ENCODE data around the gene PALM. TPM values are rescaled to one million over a fixed set of nuclear protein-coding genes. Genes with fewer than 3 reads are reported as not detected.
A peak's percentile ranks its signal among the peaks of the same experiment; 100 is the strongest.

PALM gene
- total RNA-seq, 1 donor from 2014 or later = 212 TPM

GRCh38 chr19:778910-779653 lies 70.3 kb downstream of the PALM start:
- no peak for DNase-seq (ENCODE audit: low spot score)

GRCh38 chr19:780935-781334 lies 72.2 kb downstream of the PALM start:
- no peak for DNase-seq (ENCODE audit: low spot score)

GRCh38 chr19:781800-782184 lies 73.1 kb downstream of the PALM start:
- DNase-seq (ENCODE audit: low spot score) = no peak

GRCh38 chr19:782185-782877 lies 73.6 kb downstream of the PALM start:
- no peak for DNase-seq (ENCODE audit: low spot score)

- no peak for DNase-seq (ENCODE audit: low spot score)
These were observed 74.3 kb downstream of the PALM start for GRCh38 chr19:782878-783668.

GRCh38 chr19:784541-784940 lies 75.8 kb downstream of the PALM start:
- no peak for DNase-seq (ENCODE audit: low spot score)

- no peak for DNase-seq (ENCODE audit: low spot score)
These were observed 78.8 kb downstream of the PALM start for GRCh38 chr19:787536-787935.

- no peak for DNase-seq (ENCODE audit: low spot score)
These were observed 79.9 kb downstream of the PALM start for GRCh38 chr19:788686-788982.

- no peak for DNase-seq (ENCODE audit: low spot score)
These were observed 80.4 kb downstream of the PALM start for GRCh38 chr19:788983-789700.

- no peak for DNase-seq (ENCODE audit: low spot score)
These were observed 80.9 kb downstream of the PALM start for GRCh38 chr19:789701-790060.

GRCh38 chr19:791007-791566 lies 82.4 kb downstream of the PALM start:
- no peak for DNase-seq (ENCODE audit: low spot score)

- DNase-seq (ENCODE audit: low spot score) = no peak
These were observed 83.0 kb downstream of the PALM start for GRCh38 chr19:791567-792305.

- no peak for DNase-seq (ENCODE audit: low spot score)
These were observed 83.7 kb downstream of the PALM start for GRCh38 chr19:792306-792885.

- DNase-seq (ENCODE audit: low spot score) = no peak
These were observed 85.1 kb downstream of the PALM start for GRCh38 chr19:793806-794205.

- DNase-seq (ENCODE audit: low spot score) = no peak
These were observed 86.4 kb downstream of the PALM start for GRCh38 chr19:795073-795611.

GRCh38 chr19:795691-796581 lies 87.2 kb downstream of the PALM start:
- DNase-seq (ENCODE audit: low spot score) = no peak

- peak; percentile 100 for DNase-seq (ENCODE audit: low spot score)
These were observed 88.2 kb downstream of the PALM start, which contains the start of gene PTBP1 for GRCh38 chr19:796692-797527. PTBP1 (plus strand) TSS chr19:797452; CDS start chr19:797498, 46 bp downstream.
